UCSD-AML1 (cell line): ENCODE data around the gene SNED1.
"Not testable (repeated sequence)": the region's sequence is repeated elsewhere in the genome, so short reads cannot be mapped to it uniquely, and the experiment has no call there.

ENCODE experiments used
- DNase-seq: peaks from one replicate; lab custom pipeline; 2025; ENCODE audit not compliant: unreplicated experiment; lab: John Stamatoyannopoulos, UW

SNED1 gene

GRCh38 chr2:240972201-240972600 is 26.2 kb upstream of the SNED1 start:
- DNase-seq = no peak

GRCh38 chr2:240972636-240973521 is 25.5 kb upstream of the SNED1 start:
- DNase-seq = no peak

GRCh38 chr2:240974771-240975572 is 23.4 kb upstream of the SNED1 start:
- no peak for DNase-seq

- not testable (repeated sequence) for DNase-seq
Measured at GRCh38 chr2:240975903-240976302, 22.5 kb upstream of the SNED1 start.

GRCh38 chr2:240981280-240981679 is 17.1 kb upstream of the SNED1 start:
- DNase-seq = no peak

- no peak for DNase-seq
Measured at GRCh38 chr2:240981871-240982800, 16.3 kb upstream of the SNED1 start.

GRCh38 chr2:240982821-240983281 is 15.6 kb upstream of the SNED1 start:
- no peak for DNase-seq

- no peak for DNase-seq
Measured at GRCh38 chr2:240983361-240983995, 14.9 kb upstream of the SNED1 start.

GRCh38 chr2:240983996-240984498 is 14.4 kb upstream of the SNED1 start:
- DNase-seq = no peak

GRCh38 chr2:240985881-240986786 is 12.3 kb upstream of the SNED1 start:
- DNase-seq = no peak

GRCh38 chr2:240986787-240987411 is 11.5 kb upstream of the SNED1 start:
- DNase-seq = no peak

GRCh38 chr2:240987588-240987987 is 10.8 kb upstream of the SNED1 start:
- no peak for DNase-seq

- DNase-seq = no peak
Measured at GRCh38 chr2:240988146-240988545, 10.3 kb upstream of the SNED1 start.

GRCh38 chr2:240988571-240989271 is 9.7 kb upstream of the SNED1 start:
- no peak for DNase-seq

- DNase-seq = peak; percentile 41
Measured at GRCh38 chr2:240989451-240990265, 8.8 kb upstream of the SNED1 start.

GRCh38 chr2:240990266-240990529 is 8.2 kb upstream of the SNED1 start:
- DNase-seq = no peak

- DNase-seq = no peak
Measured at GRCh38 chr2:240990726-240991377, 7.6 kb upstream of the SNED1 start.
